ENCODE results near the gene ZXDC.

The ZXDC gene

DNA sequence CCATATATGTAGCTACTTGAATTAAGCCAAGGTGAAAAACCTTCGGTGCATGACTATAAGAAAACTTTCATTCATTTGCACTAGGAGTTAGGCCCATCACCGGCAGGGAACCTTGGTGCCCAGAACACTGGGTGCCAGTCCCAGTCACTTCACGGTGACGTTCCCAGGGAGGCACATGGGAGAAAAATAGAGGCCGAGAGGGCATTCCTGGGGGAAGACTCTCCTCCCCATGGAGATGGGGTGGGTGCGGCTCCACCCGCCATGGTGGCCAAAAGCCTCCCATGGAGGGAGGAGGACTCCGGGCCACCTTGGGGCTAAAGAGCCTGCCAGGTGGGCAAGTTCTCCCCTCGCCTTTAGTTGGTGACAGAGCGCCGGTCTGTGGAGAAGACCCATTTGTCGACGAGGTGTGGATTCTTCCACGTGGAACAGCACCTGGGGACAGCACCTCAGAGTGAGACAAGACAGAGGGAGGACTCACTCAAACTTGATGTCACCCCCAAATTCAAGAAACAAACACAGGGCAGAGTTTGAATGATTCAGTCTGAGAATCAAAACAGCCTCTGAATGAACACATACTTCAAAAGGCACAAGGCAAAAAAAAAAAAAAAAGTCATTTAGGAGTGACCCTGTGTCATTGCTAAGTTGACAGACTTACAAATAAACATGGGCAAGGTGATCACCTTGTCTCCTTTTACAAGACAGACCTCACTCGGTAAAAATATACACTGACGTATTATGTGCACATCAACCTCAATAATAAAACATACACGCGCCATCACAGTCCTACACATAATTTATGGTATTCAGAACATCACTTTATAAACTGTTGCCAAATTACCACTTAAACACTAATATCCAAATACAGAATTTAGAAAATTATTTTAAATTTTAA, 38.6 kb downstream of the ZXDC start:
- DNase-seq (ENCODE audit: low read depth): no peak

DNA sequence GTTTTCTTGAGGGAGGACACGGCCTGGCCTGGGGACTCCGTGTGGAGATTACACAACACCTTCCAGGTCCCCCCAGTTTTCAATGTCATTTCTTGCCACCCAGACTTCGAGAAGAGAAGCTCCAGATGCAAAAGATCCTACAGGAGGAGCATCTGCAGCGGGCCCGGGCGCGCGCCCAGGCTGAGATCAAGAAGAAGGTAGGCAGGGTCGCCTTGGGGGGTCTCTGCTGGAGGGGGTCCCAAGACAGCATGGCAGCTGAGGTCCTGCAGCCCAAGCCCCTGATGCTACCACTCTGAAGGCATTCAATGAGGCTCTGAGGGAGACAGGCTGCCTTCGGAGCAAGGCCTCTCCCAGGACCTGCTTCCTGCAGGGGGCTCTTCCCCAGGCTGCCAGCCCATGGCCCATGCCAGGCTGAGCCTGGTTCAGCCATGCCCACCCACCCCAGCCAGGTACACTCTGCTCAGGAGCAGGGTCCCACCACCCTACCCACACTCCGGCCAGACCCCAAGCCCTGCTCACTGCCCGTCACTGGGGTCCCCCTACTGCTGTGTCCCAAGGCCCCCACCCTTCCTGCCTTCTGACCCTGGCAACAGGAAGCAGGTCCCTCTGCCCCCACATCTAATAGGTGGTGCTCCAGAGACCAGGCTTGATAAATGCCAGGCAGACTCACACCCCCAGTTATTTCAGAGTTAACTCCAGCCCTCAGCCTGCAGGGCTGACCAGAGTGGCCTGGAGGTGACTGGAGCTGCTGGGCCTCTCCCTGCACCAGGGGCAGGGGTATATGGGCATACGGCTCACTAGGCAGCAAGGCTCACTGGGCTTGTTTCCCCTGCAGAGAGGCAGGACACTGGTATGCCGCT, 40.0 kb downstream of the ZXDC start:
- no peak for DNase-seq (ENCODE audit: low read depth)

DNA sequence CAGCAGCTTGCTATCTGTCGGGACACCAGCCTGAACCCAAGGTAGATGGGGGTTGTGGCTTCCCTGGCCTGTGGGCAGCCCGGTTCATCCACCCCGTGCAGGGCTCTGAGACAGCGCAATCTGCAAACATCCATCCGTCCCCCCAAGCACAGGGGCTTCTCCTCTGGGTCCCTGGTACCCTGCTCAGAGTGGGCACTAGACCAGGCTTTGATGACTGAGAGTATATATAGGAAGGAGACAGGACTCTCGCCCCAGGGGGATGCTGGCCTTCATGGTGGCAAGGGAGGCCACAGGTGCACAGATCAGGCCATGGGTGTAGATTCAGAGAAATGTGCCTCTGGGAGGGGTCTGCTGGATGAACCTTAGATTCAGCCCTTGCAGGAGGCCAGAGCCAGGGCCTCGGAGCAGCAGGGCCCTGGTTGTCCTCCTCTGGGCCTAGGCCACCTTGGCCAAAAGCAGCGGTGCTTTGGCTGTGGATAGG, 40.7 kb downstream of the ZXDC start:
- no peak for DNase-seq (ENCODE audit: low read depth)

DNA sequence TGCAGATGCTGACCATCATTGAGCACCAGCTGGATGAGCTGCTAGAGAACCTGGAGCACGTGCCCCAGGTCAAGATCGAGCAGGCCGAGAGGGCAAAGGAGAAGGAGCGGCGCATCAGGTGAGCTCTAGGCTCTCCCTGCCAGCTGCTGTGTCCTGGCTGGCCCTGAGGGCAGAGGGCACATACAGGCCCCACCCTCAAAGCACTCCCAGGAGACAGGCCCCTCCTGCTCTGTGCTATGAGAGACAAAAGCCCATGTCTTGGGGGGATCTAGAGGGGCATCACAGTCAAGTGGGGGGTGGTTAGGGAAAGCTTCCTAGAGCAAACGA, 41.5 kb downstream of the ZXDC start:
- DNase-seq (ENCODE audit: low read depth): no peak

DNA sequence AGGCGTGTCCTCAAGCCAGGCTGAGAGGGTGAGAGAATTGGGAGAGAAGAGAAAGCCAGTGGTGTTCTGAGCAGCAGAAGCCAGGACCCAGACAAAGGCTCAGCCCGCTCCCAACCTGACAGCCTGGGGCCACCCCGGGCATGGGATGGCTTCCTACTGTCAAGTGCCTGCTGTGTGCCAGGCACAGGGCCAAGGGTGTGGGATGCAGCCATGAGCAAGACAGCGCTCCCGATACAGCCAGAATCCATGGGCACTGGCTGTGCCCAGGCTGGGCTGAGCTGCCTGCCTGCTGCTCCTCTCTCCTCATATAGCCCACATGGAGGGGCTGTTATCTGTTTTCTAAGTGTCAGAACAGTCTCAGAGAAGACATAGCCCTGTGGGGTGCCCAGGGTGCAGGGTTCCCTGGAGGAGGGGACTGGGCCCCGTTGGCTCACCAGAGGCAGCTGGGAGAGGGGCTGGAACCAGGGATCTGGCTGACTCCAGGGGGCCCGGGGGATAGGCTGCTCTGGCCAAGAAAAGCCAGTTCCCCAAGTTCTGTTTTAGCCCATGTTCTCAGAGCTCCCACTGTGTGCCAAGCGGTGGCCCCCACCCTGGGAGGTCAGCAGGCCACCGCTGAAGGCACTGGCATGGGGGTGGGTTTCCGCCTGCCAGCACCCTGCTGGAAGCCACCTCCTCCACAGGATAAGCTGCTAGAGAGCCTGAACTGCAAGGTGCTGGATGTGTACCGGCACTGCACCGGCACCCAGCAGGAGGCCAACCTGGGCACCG, 42.0 kb downstream of the ZXDC start:
- DNase-seq (ENCODE audit: low read depth): no peak

DNA sequence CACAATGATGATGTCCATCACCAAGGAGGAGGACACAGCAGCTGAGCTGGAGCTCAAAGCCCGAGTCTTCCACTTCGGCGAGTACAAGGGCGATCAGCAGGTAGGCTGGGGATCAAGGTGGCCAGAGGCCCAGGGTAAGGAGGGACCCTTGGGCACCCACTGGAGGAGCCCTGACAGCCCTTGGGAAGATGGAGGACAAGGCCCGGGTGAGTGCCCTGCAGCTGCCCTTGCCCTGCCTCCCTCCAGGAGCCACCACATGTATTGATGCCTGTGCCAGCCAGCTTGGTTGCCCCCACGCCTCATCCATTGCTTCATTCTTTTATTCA, 42.6 kb downstream of the ZXDC start:
- DNase-seq (ENCODE audit: low read depth): no peak

DNA sequence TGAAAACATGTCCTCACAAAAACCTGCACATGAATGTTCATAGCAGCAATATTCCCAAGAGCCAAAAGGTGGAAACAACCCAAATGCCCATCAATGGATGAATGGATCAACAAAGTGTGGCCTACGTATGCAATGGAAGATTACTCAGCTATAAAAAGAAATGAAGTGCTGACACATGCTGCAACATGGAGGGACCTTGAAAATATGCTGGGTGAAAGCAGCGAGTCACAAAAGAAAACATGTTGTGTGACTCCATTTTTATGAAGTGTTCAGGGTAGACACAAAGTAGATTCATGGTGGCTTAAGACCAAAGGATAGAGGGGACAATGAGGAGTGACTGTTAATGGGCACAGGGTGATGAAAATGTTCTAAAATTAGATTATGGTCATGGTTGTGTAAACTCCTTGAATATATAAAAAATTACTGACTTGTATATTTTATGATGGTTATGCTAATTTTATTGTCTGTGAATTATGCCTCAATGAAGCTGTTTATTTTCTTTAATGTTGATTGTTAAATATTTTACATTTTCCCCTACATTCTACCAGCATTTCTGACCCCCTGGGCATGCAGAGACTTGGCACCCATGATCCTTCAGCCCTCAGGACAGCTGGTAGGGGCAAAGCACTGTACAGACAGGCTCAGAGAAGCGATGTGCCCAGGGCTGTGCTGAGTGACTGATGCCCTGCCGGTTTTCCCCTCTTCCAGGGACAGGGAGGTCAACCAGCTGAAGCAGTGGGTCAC, 43.2 kb downstream of the ZXDC start:
- DNase-seq (ENCODE audit: low read depth): no peak

DNA sequence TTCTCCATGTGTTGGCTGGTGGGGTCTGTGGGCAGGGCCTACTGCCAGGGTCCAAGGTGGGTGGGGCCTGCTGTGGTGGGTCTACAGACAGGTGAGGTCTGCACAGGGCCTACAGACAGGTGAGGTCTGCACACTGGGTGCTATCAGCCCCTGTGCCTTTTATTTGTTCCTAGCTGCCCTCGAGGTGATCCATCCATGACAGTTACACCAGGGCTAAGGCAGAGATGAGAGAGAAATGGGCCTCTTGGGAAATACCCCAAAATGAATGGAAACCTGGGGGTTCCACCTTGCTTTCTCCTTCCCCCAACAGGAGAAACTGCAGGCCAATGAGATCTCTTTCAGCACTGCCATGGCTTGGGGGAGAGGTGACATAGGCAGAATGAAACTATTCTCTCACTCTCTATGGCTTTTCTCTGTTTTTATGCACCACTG, 44.6 kb downstream of the ZXDC start:
- DNase-seq (ENCODE audit: low read depth): no peak

DNA sequence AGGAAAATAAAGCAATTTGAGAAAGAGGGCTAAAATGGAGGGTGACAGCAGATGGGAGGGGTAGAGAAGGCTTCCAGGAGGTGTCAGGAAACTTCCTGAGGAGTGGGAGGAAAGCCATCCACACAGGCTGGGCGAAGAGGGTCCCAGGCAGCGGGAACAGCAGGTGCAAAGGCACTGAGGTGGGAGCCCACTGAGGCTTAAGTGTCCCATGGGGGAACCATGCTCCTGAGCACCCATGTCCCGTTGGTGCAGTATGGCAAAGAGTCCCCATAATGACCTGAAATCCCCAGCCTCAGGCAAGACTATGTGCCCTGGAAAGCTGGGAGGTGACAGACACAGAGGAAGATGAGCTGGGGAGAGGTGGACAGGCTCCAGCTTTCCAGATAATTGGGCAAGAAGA, 50.9 kb downstream of the ZXDC start:
- no peak for DNase-seq (ENCODE audit: low read depth)

DNA sequence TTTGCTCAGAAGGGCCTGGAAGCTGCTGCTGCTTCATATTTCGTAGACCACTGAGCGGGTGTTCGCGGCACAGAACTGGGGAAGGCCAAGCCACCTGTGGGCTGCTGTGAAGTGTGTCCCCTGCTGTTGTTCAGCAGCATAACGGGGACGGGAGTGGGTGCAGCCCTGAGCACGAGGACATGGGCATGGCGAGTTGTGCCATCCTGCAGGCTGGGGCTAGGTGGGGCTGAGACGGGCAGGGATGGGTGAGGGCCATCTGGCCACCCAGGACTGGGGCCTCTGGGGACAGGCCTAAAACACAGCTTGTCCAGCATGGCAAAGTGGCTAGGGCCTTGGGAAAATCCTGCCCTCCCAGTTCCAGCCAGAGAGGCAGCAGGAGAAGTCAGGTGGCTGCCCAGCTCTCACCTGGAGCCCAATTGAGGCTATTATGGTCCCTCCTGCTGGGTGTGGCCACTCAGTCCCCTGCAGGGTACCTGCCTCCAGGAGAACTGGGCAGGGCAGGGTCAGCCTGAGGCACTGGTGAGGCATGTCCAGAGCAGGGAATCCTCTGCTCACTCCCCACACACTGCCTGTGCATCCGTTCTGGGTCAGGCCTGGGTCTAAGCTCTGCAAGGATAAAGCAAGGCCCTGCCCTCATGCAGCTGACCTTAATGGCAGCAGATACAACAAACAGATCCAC, 51.5 kb downstream of the ZXDC start:
- no peak for DNase-seq (ENCODE audit: low read depth)

DNA sequence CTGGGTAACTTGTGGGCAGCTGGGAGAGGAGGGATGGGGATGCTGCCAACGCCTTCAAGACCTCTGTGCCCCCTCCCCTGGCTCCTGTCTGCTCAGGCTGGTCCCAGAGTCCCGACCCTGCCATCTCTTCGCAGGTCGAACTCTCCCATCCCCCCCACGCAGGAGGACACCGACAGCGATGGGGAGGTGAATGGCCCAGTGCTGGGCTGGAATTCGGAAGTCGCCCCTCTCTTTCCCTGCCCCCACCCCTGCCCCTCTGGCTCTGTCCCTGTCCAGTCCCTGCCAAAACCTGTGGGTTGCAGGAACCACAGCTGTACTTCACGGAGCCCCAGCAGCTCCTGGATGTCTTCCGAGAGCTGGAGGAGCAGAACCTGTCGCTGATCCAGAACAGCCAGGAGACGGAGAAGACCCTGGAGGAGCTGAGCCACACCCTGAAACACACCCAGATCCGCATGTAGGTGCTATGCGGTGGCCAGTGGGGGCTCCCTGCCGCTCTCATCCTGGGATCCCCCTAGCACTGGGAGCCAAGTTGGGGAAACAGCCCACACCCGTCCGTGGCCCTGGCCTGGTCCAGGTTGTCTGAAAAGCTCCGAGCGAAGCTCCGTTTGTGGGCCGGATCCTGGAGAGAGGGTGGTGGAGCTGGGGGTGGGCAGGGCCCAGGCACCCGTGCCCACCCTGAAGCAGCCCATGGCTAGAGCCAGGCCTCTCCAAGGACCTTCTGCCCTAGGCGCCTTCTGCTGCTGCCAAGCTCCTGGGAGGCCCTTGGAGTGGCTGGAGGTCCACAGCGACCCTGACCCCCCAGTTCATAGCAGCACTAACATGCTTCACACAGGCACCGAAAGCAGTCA, 52.3 kb downstream of the ZXDC start:
- no peak for DNase-seq (ENCODE audit: low read depth)

DNA sequence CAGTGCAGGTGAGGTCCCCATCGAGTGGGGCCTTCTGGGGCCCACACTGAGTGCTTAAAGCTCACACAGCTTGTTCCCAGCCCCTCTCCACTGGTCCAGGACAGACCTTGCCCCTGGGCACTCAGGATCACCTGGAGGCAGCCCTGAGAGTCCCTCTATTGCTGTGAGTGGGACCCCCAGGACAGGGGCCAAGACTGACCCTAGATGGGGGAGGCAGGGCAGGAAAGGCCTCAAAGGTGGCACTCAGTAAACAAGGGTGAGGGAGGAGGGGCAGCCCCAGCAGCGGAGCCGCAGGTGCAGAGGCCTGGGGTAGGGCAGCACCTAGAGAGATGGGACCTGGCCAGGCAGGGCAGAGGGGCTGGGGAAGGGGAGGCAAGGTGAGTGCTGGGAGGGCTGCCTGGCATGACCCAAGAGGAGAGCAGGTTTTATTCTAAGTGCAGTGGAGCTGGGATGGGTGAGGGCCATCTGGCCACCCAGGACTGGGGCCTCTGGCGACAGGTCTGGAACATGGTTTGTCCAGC, 53.1 kb downstream of the ZXDC start:
- no peak for DNase-seq (ENCODE audit: low read depth)

DNA sequence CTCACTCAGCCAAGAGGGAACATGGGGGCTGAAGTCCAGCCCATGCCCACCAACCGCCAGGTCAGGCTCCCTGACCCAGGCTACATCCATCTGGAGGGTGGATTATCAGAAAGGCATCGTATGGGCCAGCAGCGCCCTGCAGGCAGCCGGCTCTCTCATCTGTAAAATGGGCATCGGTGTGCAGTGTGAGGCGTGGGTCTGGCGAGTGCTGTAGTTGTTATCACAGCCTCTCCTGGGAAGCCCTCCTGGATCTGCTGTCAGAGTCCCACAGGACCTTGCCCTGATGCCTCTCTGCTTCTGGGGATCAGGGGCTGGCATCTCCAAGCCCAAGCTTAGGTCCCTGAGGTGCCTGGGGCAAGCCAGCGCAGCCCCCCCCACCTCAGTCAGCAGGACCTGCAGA, 53.6 kb downstream of the ZXDC start:
- DNase-seq (ENCODE audit: low read depth): no peak

DNA sequence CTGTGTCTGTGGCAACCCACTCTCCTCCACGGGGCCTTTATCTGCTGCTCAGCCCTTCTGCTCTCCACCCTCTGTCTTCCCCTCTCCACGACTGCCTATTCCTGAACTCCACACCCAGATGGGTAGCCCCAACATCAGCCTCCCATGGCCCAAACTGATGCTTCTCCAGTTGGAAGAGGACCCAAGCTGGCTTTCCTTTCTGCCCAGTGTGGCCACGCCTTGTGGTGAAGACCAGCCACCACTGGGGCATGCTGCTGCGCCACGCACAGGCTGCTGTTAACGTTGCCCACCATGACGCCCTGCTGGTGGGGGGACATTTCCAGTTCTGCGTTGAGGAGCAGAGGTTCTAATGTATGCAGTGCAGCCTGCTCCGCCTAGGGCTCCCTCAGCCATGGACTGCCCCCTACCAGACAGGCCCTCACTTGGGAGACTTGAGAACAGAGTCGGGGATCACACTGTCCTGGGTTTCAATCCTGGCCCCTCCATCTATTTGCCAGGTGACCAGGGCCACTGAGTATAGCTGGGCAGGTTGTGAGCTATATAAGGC, 54.0 kb downstream of the ZXDC start:
- DNase-seq (ENCODE audit: low read depth): no peak

DNA sequence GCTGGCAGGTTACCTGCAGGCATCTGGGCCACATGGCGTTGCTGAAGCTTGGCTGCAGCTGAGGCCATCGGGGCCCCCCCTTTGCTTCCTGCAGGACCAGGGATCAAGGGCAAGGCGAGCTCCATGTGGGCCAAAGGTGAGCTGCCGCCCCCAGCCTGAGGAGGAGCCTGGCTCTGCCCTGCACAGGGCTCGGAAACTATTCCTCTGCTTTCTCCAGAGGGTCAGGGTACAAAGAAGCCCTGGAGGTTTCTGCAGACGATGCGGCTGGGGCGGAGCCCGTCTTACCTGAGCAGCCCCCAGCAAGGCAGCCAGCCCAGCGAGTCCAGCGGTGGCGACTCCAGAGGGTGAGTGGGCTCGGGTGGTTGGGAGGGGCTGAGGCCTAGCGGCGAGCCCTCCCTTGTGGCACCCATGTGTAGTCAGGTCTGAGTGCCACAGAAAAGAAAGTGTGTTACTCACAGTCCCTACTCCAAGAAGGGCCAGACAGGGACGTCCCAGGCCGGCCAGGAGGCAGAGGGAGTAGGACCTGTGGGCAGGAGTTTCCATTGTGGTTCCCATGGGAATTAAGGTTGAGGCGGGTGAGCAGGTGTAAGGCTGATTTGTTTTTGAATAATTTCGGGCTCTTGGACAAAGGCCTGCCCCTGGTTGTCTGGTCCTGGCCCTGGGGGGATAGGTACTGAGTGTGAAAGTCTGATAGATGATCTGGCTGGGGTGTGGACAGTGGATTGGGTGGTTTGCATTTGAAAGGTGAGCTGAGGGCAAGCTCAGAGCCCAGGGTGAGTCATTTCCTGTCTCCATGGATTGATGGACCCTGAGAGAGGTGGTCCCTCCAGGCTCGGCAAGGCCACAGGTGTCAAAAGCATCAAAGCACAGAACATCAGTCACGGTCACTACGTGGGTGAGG, 55.6 kb downstream of the ZXDC start:
- DNase-seq (ENCODE audit: low read depth): no peak

DNA sequence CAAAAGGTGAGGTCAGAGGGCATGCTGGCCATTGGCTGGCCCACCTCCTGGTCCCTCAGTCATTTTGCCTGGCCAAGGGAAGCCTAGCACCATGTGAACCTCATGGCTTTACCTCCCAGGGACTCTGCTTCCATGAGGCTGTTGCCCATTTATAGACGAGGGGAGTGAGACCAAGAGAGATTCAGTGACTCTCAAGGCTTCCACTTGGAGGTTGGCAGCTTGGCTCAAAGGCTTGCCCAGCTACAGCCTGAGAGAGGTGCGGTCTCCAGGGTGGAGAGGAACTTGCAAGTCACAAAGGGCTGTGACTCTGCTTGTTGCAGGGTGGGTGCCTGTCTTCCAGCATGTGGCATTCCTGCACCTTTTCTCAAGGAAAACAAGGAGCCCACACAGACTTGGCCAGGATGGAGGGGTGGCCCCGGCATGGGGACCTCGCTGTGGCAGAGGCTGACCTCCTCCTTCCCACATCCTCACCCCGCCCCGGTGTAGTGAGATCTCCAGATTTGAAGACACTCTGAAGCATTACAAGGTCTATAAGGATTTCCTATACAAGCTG, 56.5 kb downstream of the ZXDC start:
- no peak for DNase-seq (ENCODE audit: low read depth)

DNA sequence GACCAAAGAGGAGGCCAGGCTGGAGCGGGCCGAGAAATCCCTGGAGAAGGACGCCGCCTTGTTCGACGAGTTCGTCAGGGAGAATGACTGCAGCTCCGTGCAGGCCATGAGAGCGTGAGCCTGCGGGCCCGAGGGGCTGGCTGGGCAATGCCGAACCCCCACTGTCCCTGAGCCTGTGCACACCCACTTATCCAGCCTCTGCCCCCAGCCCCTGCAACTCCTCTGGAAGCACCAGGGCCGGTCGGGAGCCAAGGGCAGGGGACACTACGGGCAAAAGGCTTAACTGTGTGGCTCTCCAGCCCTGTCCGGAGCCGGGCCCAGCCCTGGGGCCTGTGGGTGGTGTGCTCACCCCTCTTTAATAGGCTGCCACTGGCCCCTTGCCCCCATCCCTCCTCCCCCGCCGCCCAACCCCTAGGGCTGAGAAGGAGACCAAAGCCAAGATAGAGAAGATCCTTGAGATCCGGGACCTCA, 57.0 kb downstream of the ZXDC start:
- DNase-seq (ENCODE audit: low read depth): no peak

DNA sequence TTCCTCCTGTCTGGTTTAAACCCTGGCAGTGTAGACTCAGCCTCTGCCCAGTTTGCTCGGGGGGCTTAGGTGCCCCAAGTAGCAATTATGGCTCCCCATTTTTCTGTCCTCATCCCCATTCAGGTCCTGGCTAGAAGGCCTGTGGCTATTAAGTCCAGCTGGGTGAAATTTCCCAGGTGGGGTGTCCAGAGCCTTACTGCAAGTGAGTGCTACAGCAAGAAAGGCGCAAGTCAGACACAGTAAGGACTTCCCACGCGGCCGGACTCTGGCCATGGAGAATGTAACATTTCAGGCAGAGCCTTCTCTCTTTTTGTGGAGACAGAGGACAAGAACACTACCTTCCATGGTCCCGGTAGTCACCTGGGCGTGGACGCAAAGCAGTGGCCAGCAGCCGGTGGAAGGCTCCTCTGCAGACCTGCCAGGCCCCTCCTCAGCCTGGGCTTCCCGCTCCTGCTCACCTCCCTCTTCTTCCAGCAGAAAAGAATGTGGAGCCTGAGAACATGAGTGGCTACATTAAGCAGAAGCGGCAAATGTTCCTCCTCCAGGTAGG, 57.6 kb downstream of the ZXDC start:
- DNase-seq (ENCODE audit: low read depth): no peak
